Testis (tissue), 3 donors: ENCODE data around the gene TSTD2. TPM values are rescaled to one million over a fixed set of nuclear protein-coding genes. Genes with fewer than 3 reads are reported as not detected.

Experiments used
- DNase-seq: peaks from one replicate; pipeline ENCODE4 v3.0.0-alpha.2; 2019
- H3K27ac ChIP-seq, 2 donors: fragments of 200-600 bp; sonication (generic); one replicate each; pipeline ENCODE4 v1.5.1; 2019
- H3K27me3 ChIP-seq: fragments of 200-600 bp; sonication (generic); one replicate; pipeline ENCODE4 v1.5.1; 2019
- H3K36me3 ChIP-seq: fragments of 200-600 bp; sonication (generic); one replicate; pipeline ENCODE4 v1.5.1; 2017; ENCODE audit warnings: low read depth; ENCODE audit errors: missing control alignments
- H3K4me1 ChIP-seq: fragments of 200-600 bp; sonication (generic); one replicate; pipeline ENCODE4 v1.5.1; 2019
- H3K4me3 ChIP-seq, 2 donors: fragments of 200-600 bp; sonication (generic); one replicate each; pipeline ENCODE4 v1.5.1; 2017 to 2019
- H3K9me3 ChIP-seq: fragments of 200-600 bp; sonication (generic); one replicate; pipeline ENCODE4 v1.5.1; 2017
- POLR2A ChIP-seq: fragments of 450-650 bp; IDR thresholded peaks from one replicate; pipeline ENCODE4 v1.6.1; 2017; ENCODE audit warnings: antibody characterized with exemption, mild to moderate bottlenecking, moderate library complexity
- WGBS, 2 donors: methylation state at CpG; one replicate each; pipeline ENCODE4 v1.1.5; 2018; 5-methylcytosine and 5-hydroxymethylcytosine counted together
- intact Hi-C: fragments of 100-400 bp; cut with DNase I; formaldehyde crosslinking; loops from one replicate; pipeline ENCODE4 v1.15.1; 2023; ENCODE audit warnings: low total_unique reads
- polyA plus RNA-seq: library from polyadenylated mRNA; stranded (reverse); fragments of 350-450 nt; fragmentation: Illumina TruSeq; extraction: RNeasy Lipid Tissue Mini Kit (QIAGEN cat#74804); gene quantifications from one replicate; pipeline ENCODE4 v1.2.3, GENCODE V29; 2014; ENCODE audit warnings: low read depth, low replicate concordance; ENCODE audit not compliant: insufficient read depth
- total RNA-seq, 2 donors: library from RNA; depleted of rRNA; stranded (reverse); fragments of >200 nt; gene quantifications; one replicate each; pipeline ENCODE4 v1.2.3, GENCODE V29; 2016
- TF ChIP-seq, protein P1 (sequence below), 3 experiments: fragments of 450-650 bp in 2 of 3; fragments of 200-600 bp in 1 of 3; sonication (generic) in 1 of 3; IDR thresholded peaks; one replicate each; pipeline ENCODE4 v1.5.1; 2016 to 2019; ENCODE audit warnings: antibody characterized with exemption in 3 of 3, mild to moderate bottlenecking in 2 of 3, moderate library complexity in 1 of 3

Gene TSTD2
- total and polyA plus RNA-seq, 3 donors from 2014 or later: 20.0 to 35.6 (median 31.8) TPM

DNA sequence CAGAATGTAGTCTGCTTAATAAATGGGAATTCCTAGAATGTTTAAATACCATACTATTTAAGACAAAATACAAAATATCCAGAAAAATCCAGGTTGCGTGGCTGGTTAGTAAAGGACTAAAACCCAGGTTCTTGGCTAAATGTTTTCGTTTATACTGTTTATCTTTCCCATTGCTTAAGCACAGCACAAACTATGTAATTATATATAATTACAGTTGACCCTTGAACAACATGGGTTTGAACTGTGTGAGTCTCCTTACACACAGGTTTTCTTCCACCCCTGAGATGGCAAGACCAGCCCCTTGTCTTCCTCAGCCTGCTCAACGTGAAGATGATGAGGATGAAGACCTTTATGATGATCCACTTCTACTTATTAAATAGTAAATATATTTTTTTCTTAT, 39.2 kb upstream of the TSTD2 start:
- Histone ChIP-seq H3K27ac (no peak overlapping the region), H3K4me1 (no peaks in the 10 kb centered on the region), H3K36me3 (no peaks in the 10 kb centered on the region), H3K27me3 (no peaks in the 10 kb centered on the region), H3K9me3 (no peaks in the 10 kb centered on the region), H3K4me3 (no peak overlapping the region)
- 90 to 96% methylated on average over 3 of the region's 3 CpGs for WGBS, 2 donors
- TF ChIP-seq, protein P1, sequence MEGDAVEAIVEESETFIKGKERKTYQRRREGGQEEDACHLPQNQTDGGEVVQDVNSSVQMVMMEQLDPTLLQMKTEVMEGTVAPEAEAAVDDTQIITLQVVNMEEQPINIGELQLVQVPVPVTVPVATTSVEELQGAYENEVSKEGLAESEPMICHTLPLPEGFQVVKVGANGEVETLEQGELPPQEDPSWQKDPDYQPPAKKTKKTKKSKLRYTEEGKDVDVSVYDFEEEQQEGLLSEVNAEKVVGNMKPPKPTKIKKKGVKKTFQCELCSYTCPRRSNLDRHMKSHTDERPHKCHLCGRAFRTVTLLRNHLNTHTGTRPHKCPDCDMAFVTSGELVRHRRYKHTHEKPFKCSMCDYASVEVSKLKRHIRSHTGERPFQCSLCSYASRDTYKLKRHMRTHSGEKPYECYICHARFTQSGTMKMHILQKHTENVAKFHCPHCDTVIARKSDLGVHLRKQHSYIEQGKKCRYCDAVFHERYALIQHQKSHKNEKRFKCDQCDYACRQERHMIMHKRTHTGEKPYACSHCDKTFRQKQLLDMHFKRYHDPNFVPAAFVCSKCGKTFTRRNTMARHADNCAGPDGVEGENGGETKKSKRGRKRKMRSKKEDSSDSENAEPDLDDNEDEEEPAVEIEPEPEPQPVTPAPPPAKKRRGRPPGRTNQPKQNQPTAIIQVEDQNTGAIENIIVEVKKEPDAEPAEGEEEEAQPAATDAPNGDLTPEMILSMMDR (IDR thresholded peaks at IDR 0.05): no peak
- TF ChIP-seq POLR2A: no peak
- DNase-seq: no peak
- intact Hi-C loops: no loop called here

DNA sequence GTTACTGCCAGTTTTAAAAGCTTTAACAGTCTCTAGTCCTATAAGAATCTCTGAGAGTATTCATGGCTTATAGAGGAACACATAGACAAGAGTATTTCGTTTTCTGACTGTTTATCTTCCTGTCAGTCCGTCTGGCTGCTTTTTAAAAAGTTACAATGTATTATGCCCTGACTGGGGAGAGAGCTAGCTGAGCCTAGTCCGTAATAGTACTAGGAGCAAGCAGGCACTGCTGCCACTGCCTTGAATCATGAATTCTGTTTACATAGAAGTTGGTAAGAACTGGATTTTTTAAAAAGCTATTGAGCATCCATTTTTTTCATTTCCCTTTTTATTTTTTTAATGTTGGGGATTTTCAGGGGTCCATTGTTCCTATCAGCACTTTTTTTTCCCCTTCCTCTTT, 37.4 kb upstream of the TSTD2 start:
- H3K27me3 ChIP-seq: no peaks in the 10 kb centered on the region
- no peak overlapping the region for H3K27ac ChIP-seq
- intact Hi-C loops: no loop called here
- no peaks in the 10 kb centered on the region for H3K9me3 ChIP-seq
- 41 to 42% methylated on average over 3 of the region's 3 CpGs for WGBS, 2 donors
- H3K36me3 ChIP-seq: no peaks in the 10 kb centered on the region
- peak; percentile 57 for DNase-seq
- H3K4me3 ChIP-seq: no peak overlapping the region
- TF ChIP-seq POLR2A: no peak
- TF ChIP-seq, protein P1 (IDR thresholded peaks at IDR 0.05): no peak
- no peaks in the 10 kb centered on the region for H3K4me1 ChIP-seq

DNA sequence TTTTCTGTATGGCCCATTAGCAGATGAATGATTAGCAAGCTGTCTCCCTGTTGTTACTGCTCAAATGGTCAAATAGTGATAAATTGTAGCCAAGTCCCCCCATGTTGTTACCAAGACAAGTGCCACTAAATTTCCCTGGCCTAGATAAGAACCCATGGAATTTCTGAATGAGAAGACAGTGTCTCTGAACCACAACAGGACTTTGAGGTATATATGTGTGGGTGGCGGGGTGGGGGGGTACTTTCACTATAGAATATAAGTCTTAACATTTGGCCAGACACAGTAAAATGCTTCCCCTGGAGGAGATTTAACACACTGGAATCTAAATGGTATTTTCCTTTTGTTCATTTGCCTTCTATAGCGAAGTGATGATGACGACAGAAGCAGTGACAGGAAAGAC, 35.3 kb upstream of the TSTD2 start:
- Histone ChIP-seq H3K27me3 (no peaks in the 10 kb centered on the region), H3K4me3 (no peak overlapping the region), H3K4me1 (no peaks in the 10 kb centered on the region), H3K27ac (no peak overlapping the region), H3K36me3 (no peaks in the 10 kb centered on the region), H3K9me3 (no peaks in the 10 kb centered on the region)
- DNase-seq: no peak
- intact Hi-C loops: no loop called here
- TF ChIP-seq, protein P1 (IDR thresholded peaks at IDR 0.05): no peak
- TF ChIP-seq POLR2A: no peak
- WGBS, 2 donors: 98% methylated on average over 3 of the region's 3 CpGs

DNA sequence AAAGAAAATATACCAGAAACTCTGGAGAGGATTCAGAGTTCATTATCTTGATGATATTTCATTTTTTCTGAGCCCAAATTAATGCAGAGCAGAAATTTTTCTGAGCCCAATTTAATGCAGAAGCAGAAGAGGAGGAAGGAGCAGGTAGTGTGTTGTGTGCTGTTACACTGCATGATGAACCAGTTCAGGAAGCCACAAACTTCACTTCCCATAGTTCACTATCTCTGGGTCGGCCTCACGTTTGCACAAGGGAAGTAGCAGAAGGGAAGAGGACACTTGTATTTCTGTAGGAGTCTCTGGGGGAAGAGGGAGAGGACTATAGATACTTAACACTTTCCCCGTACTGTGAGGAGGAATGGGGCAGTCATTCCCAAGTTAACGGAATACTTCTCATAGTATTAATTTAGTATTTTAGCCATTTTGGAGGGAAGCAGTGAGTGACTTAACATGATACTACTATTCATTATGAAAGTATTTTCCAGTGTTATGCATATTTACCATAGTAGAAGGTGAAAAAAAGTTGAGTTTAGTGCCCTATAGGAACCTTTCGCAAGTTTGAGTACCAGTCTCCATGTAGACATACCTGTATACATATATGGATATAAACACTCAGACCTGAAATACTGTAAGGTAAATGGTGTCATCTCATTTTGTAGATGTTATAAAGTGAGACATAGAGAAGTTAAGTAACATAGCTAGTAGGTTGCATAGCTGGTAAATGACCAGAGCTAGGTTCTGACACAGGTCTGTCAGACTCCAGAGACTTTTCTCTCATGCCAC, 33.9 kb upstream of the TSTD2 start:
- H3K9me3 ChIP-seq: no peaks in the 10 kb centered on the region
- WGBS, 2 donors: 83 to 84% methylated on average over 5 of the region's 5 CpGs
- H3K27ac ChIP-seq: no peak overlapping the region
- intact Hi-C loops: no loop called here
- H3K27me3 ChIP-seq: no peaks in the 10 kb centered on the region
- H3K36me3 ChIP-seq: no peaks in the 10 kb centered on the region
- TF ChIP-seq, protein P1 (IDR thresholded peaks at IDR 0.05): no peak
- TF ChIP-seq POLR2A: no peak
- DNase-seq: no peak
- H3K4me1 ChIP-seq: no peaks in the 10 kb centered on the region
- H3K4me3 ChIP-seq: no peak overlapping the region

DNA sequence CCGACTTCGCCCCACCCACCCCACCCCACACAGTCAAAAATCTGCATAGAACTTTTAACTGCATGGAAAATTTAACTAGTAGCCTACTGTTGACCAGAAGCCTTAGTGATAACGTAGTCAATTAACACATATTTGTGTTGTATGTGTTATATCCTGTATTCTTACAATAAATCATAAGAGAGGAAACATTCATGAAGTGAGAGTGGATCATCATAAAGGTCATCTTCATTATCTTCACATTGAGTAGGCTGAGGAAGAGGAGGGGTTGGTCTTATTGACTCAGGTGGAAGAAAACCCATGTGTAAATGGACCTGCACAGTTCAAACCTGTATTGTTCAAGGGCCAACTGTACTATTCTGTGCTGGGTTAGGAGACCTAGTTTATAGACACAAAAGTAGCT, 32.6 kb upstream of the TSTD2 start:
- Histone ChIP-seq H3K9me3 (no peaks in the 10 kb centered on the region), H3K27me3 (no peaks in the 10 kb centered on the region), H3K27ac (no peak overlapping the region), H3K36me3 (no peaks in the 10 kb centered on the region), H3K4me1 (no peaks in the 10 kb centered on the region), H3K4me3 (no peak overlapping the region)
- 90 to 93% methylated on average over 3 of the region's 3 CpGs for WGBS, 2 donors
- no peak for DNase-seq
- intact Hi-C loops: no loop called here
- TF ChIP-seq, protein P1 (IDR thresholded peaks at IDR 0.05): no peak
- TF ChIP-seq POLR2A: no peak
